HL-60 (cell line): Measurements from ENCODE around the gene ATG2B.
"Not testable (repeated sequence)": the region's sequence is repeated elsewhere in the genome, so short reads cannot be mapped to it uniquely, and the experiment has no call there.

Experiments used
- DNase-seq, 2 experiments: peaks; one replicate each; pipeline ENCODE4 v3.0.0-alpha.2; 2010 to 2020; ENCODE audit warnings: low read depth in 1 of 2, low spot score in 1 of 2
- H3K27ac ChIP-seq: fragments of 250-450 bp; sonication (Bioruptor Pico); replicated peaks from 2 replicates; pipeline ENCODE4 v1.5.1; 2020; ENCODE audit warnings: mild to moderate bottlenecking, moderate library complexity
- H3K27me3 ChIP-seq: fragments of 250-450 bp; sonication (Bioruptor Pico); 2 replicates; pipeline ENCODE4 v1.5.1; 2021; ENCODE audit warnings: mild to moderate bottlenecking, moderate library complexity; ENCODE audit not compliant: insufficient read depth, poor library complexity, severe bottlenecking
- H3K4me3 ChIP-seq: replicated peaks from 2 replicates; pipeline ENCODE4 v1.5.1; 2011; ENCODE audit warnings: mild to moderate bottlenecking, control low read depth, low read length; ENCODE audit not compliant: insufficient read depth
- CTCF ChIP-seq: IDR thresholded peaks from one replicate; pipeline ENCODE4 v1.5.1; 2011; ENCODE audit warnings: low read length, control low read depth, inconsistent platforms; ENCODE audit not compliant: insufficient read depth
- GABPA ChIP-seq: IDR thresholded peaks from 2 replicates; pipeline ENCODE4 v1.6.1; 2012; ENCODE audit warnings: low read depth
- POLR2AphosphoS5 ChIP-seq: IDR thresholded peaks from 2 replicates; pipeline ENCODE4 v1.6.1; 2012; ENCODE audit warnings: low read depth
- REST ChIP-seq: IDR thresholded peaks from 2 replicates; pipeline ENCODE4 v1.6.1; 2012; ENCODE audit warnings: low read depth; ENCODE audit not compliant: insufficient replicate concordance
- SPI1 ChIP-seq: IDR thresholded peaks from 2 replicates; pipeline ENCODE4 v1.6.1; 2012; ENCODE audit warnings: low read depth, mild to moderate bottlenecking, borderline replicate concordance

The ATG2B gene

GRCh38 chr14:96247031-96247430, 116.1 kb downstream of the ATG2B start:
- no peak for DNase-seq
- TF ChIP-seq CTCF (no peak), REST (no peak), SPI1 (no peak), POLR2AphosphoS5 (no peak), GABPA (no peak)
- no peak overlapping the region for H3K27ac ChIP-seq
- no peak overlapping the region for H3K4me3 ChIP-seq
- no peaks in the 10 kb centered on the region for H3K27me3 ChIP-seq

- peak in 1 of 2 experiments; percentile 34 for DNase-seq
- no peak for TF ChIP-seq REST
- H3K27ac ChIP-seq, result no peak overlapping the region
- no peaks in the 10 kb centered on the region for H3K27me3 ChIP-seq
- no peak overlapping the region for H3K4me3 ChIP-seq
These were observed 116.6 kb downstream of the ATG2B start for GRCh38 chr14:96246539-96246847.

- no peaks in the 10 kb centered on the region for H3K27me3 ChIP-seq
- no peak for TF ChIP-seq POLR2AphosphoS5
- TF ChIP-seq REST, result no peak
- TF ChIP-seq GABPA, result no peak
- no peak for TF ChIP-seq SPI1
- no peak for TF ChIP-seq CTCF
- no peak overlapping the region for H3K27ac ChIP-seq
- no peak for DNase-seq
- no peak overlapping the region for H3K4me3 ChIP-seq
These were observed 117.2 kb downstream of the ATG2B start for GRCh38 chr14:96245710-96246538.

- DNase-seq, H3K27ac ChIP-seq, H3K27me3 ChIP-seq, H3K4me3 ChIP-seq: not testable (repeated sequence)
These were observed 118.1 kb downstream of the ATG2B start for GRCh38 chr14:96245074-96245473.
